GM20431 (cell line): Measurements from ENCODE around the gene IGFLR1.

ENCODE experiments used
- in situ Hi-C: fragments of 300-500 bp; cut with MseI, MboI; formaldehyde crosslinking; loops from one replicate; pipeline ENCODE4 v1.15.0; 2020; ENCODE audit warnings: low sequenced_read_pairs; ENCODE audit not compliant: unreplicated experiment

The IGFLR1 gene

DNA sequence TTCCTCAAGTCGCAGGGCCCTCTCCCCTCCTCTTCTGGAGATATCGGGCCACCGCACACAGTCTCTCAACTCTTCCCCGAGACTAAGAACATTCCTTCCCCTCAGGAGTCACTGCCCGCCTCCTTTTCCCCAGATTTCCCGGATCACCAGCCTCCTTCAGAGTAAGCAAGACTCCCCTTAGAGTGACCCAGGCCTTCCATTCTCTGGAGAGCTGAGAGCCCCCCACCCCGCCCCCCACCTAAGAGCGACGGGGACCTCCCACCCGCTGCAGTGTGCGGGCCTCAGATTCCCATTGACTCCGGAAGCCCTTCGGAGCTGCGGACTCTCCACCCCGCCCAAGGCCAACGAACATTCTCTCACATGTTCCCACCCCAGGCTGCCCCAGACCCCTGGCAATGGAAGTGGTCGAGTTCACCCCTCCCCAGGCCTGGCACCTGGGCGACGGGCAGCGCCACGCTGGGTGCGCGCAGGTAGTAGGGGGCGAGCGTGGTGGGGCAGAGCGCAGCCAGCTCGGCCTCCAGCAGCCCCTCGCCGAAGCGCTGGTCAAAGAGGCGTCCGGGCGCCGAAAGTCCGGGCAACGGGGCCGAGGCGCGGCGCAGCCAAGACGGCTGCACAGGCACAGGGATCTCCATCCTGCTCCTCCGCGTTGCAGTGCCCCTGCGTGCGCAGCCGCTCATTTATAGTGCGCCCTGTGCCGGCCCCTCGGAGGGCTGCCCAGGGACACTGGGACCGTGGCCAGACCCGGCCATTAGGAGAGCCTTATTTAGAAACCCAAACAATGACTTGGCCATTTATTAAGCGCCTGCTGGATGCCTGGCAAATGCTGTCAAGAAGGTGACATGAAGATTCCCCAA lies 14.4 kb upstream of the IGFLR1 start, which contains the start of gene HSPB6:
HSPB6 (minus strand) TSS at position 653 of the 854 bp plus-strand sequence; CDS start at position 632, 21 bp downstream.
- in situ Hi-C loops: no loop called here

DNA sequence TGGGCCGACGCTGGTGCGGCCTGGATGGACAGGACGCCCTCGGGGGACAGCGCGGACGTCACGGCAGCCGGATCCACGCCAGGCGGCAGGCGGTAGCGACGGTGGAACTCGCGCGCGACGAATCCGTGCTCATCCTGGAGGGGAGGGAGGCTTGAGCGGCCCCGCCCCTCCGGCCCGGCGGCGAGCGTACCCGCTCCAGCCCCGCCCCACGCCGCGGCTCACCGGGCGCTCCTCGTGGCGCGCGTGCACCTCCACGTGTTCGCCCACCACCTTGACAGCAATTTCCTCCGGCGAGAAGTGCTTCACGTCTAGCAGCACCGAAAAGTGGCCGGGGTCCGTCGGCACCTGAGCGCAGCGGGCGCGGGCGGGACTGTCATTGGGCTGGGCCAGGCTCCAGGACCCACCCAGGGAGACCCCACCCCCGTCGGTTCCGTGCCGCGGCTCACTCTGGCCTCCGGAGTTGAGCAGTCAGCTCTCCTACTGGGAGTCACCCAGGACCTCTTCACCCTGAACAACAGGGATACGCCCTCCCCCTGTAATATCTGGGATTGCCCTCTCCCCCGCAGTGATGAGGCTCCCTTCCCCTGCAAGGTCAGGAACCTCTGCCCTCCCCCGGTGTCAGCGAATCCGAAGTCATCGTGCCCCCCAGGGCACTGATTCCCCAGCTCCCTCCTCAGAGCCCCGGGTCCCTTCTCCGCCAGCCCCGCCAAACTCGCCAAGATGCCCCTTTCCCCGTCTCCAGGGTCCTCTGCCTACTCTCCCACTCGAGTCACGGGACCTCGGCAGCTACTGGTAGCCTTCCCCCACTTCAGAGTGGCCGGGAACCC lies 13.5 kb upstream of the IGFLR1 start:
- in situ Hi-C loops: no loop called here

- in situ Hi-C loops: no loop called here
These were observed 12.9 kb upstream of the IGFLR1 start for GRCh38 chr19:35755131-35755549.

DNA sequence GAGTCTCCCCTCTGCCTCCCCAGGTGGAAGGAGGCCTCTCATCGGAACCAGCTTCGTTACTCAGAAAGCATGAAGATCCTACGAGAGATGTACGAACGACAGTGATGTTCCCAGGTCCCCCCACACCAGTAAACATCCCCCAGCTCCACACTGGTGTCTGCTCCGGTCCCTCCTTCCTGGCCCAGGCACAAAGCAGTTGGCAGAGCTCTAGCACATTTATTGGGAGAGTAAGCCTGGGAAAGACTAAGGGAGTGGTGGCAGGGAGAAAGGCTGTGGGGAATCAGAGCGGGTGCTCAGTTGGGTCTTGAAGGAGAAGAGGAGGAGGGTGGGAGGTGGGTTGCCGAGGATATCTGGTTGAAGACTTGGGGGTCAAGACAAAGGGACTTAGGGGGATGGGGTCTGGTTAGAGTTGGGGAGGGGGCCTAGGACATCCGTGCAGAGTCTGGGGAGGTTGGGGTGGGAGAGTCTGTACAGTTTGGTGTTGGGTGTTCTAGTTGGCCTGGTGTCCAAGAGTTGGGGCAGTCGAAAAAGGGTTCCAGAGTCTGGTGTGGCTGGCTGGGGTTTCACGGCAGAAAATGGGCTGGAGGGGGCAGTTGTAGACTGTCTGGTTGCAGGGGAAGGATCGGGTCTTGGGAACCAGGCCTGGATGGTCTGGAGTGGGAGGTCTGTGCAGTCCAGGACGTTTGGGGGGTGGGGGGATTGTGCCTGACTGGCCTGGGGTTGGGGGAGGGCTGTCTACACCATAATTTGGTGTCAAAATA lies 12.3 kb upstream of the IGFLR1 start:
- in situ Hi-C loops: no loop called here

DNA sequence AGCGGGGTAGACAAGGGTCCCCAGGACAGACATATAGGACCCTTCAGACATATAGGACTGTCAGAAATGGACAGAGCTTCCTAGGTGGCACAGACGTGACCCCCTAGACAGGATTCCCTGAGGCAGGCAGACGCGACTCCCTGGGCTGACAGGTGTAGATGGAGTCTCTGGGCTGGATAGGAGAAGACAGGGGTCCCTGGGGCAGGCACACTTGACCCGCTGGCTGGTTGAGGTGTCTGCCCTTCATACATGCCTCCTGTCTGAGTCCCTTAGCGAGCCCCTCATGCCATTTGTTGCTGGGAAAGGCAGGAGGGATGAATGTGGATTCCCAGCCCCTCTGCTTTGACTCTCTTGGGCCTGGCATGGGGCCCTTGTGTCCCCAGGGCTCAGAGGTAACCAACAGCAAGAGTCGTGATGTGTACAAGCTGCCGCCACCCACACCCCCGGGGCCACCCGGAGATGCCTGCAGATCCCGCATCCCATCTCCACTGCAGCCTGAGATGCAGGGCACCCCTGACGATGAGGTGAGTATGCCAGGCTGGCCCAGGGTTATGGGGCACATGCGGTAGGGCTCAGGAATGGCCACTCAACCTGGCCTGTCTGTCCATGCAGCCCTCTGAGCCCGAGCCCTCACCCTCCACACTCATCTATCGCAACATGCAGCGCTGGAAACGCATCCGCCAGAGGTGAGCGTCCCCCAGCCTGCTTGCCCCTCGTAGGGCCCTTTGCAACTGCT lies 11.6 kb upstream of the IGFLR1 start:
- in situ Hi-C loops: no loop called here

- in situ Hi-C loops: no loop called here
These were observed 10.6 kb upstream of the IGFLR1 start for GRCh38 chr19:35752746-35753350.

- in situ Hi-C loops: no loop called here
These were observed 9.8 kb upstream of the IGFLR1 start for GRCh38 chr19:35751839-35752745.

DNA sequence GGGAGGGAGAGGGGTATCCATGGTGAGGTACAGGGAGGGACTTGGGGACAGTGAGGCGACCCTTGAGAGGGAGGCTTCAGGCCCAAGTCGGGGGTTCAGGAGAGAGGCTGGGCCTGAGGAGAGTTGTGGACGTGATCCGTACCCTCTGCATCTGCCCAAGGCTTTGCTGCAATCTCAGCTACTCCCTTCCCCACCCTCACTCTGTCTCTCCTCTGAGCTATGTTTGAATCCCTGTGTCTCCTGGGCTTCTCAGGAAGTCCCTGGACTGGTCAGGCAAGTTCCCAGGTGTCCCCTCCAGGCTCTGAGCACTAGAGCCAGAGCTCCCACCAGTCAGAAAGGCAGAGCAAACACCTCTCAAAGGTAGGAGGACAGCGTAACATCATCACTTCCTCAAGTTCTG lies 7.9 kb upstream of the IGFLR1 start:
- in situ Hi-C loops: no loop called here

GRCh38 chr19:35748106-35749020 lies 6.1 kb upstream of the IGFLR1 start, which contains the start of gene LIN37:
Gene LIN37, plus strand, starts transcription at chr19:35748576. Its CDS starts 149 bp downstream, at chr19:35748725.
- in situ Hi-C loops: no loop called here

GRCh38 chr19:35746531-35746930 lies 4.3 kb upstream of the IGFLR1 start:
- in situ Hi-C loops: no loop called here

GRCh38 chr19:35746087-35746462 lies 3.8 kb upstream of the IGFLR1 start:
- in situ Hi-C loops: no loop called here

- in situ Hi-C loops: no loop called here
These were observed 3.3 kb upstream of the IGFLR1 start, which contains the start of the genes PSENEN and U2AF1L4 for GRCh38 chr19:35745328-35746086. Gene PSENEN, plus strand, starts transcription at chr19:35745651. Its CDS starts 280 bp downstream, at chr19:35745931. Gene U2AF1L4, minus strand, starts transcription at chr19:35745418. Its CDS starts 27 bp downstream, at chr19:35745391.

DNA sequence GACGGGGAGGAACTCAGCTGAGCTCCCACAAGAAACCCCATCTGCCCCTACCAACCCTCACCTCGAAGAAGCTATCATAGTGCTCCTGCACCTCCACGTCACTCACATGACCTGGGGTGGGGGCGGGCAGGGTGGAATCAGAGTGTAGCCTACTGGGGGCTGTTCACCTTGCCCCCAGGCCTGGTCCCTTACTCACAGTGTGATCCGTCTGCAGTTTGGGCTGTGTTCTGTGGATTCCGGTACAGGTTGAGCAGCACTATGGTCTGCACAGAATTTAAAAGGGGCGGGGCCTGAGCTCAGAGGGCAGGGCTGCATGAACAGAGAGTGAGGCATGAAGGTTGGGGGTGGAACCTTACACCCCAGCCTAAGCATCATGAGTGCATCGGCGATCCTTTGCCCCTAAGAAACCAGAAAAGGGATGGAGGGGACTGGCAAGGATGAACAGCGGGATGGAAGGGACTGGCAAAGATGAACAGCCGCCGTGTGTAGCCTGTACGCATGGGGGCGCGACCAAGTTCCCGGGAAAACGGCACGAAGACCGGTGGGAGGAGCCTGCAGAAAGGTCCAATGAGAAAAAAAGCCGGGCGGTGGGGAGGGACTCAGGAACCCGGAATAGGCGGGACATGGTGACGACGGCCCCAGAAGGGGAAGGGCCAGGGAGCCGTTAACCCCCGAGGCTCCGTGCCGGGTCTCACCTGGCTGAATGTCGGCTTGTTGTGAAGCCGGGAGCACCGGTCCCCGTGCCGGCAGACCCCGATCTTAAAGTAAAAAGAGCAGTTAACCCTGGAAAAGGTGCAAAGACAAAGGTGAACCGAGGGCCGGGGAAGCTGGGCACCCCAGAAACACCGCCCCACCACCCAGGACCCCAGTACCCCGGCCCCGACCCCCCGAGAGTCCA lies 2.4 kb upstream of the IGFLR1 start:
- in situ Hi-C loops: no loop called here

- in situ Hi-C loops: no loop called here
These were observed 1.6 kb upstream of the IGFLR1 start for GRCh38 chr19:35743640-35744429.

DNA sequence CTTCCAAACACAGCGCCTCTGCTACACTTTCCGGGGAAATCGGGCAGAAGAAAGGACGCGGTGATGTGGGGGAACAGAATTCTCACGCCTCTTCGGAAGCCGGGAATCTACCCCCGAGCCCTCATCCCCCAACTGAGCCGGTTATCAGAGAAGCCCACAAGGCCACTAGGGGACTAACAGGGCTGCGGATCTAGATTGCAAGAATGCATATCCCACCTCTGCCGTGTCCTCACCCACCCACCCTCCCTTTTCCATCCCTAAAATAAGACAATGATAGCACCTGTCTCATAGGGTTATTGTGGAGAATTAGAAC lies 1.1 kb downstream of the IGFLR1 start:
- in situ Hi-C loops: no loop called here
